WTC11 (cell line): ENCODE data around the gene BANF2.

Experiments
- USF1 ChIP-seq: sonication (generic); formaldehyde crosslinking; IDR thresholded peaks from 2 replicates; pipeline ENCODE4 v1.8.0; 2022; ENCODE audit warnings: mild to moderate bottlenecking, missing genetic modification reagents
- TF ChIP-seq, protein P1 (sequence below): sonication (generic); formaldehyde crosslinking; IDR thresholded peaks from 2 replicates; pipeline ENCODE4 v1.8.1; 2023; ENCODE audit warnings: mild to moderate bottlenecking, missing genetic modification reagents, moderate library complexity

DNA sequence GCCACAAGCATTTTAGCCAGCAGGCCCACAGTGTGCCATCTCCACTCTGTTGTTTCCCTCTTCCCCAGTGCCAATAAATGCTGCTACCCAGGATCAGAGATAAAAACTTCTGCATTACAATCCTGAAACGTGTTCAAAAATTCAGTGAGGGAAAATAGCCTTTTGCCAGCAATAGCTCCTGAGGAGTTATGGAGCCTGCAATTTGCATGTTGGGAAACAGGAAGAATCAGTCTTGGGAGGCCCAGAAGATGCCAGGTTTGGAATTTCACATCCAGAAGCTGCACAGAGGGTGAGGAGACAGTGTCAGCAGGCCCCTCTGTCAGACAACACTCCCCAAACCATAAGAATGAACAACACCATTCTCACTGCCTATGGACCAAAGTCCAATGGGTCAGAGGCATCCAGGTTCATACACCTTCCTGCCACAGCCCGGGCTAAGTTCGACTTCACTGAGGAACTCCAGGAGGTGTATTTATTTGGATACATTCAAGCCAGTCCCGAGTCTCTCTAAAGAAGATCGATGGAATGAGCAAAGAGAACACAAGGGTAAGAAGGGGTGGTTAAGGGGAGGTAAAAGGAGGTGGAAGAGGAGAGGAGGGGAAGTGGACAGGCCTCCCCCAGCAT, 38.5 kb upstream of the BANF2 start:
- no peak for TF ChIP-seq USF1 (CRISPR knock-in tag)
- TF ChIP-seq, protein P1, sequence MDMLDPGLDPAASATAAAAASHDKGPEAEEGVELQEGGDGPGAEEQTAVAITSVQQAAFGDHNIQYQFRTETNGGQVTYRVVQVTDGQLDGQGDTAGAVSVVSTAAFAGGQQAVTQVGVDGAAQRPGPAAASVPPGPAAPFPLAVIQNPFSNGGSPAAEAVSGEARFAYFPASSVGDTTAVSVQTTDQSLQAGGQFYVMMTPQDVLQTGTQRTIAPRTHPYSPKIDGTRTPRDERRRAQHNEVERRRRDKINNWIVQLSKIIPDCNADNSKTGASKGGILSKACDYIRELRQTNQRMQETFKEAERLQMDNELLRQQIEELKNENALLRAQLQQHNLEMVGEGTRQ (CRISPR knock-in tag), result no peak
